Glomerular endothelial cell (primary cell): Measurements from ENCODE around the gene IBTK. TPM values are rescaled to one million over a fixed set of nuclear protein-coding genes. Genes with fewer than 3 reads are reported as not detected.

Experiments used
- DNase-seq: peaks from one replicate; pipeline ENCODE4 v3.0.0-alpha.2; 2011; ENCODE audit warnings: low read depth, low spot score; ENCODE audit errors: extremely low read depth
- total RNA-seq: library from RNA; depleted of rRNA; stranded (reverse); fragments of >200 nt; gene quantifications from 2 replicates; pipeline ENCODE4 v1.2.3, GENCODE V29; 2015

Gene IBTK
- total RNA-seq, 1 donor from 2014 or later: 23.2 TPM

DNA sequence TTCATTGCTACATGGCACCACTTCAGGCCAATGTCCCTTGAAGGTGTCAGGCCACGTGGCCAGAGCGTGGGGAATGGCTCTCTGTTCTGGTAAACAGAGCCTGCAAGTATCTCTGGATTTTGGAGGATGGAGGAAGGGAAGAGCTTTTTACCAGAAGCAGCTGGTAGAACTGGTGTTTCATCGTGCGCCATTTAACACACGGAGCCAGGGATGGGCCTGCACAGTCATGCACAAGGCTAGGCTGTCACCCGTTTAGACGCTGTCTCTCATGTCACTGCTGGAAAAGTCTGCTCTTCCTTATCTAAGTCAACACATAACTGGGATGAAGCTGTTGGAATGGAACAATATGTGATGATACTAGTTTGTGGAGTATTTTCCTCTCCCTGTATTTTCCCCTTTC is 123.9 kb downstream of the IBTK start:
- no peak for DNase-seq

Other genes with a start within 250 kb of the IBTK start
- 19.0 and 27.5 TPM in 2 replicates for gene TPBG, start 116.1 kb upstream of the IBTK start, total RNA-seq